ENCODE data around the gene MFF.
"Not testable (repeated sequence)": the region's sequence is repeated elsewhere in the genome, so short reads cannot be mapped to it uniquely, and the experiment has no call there.

Gene MFF

GRCh38 chr2:227376656-227377396, 51.8 kb downstream of the MFF start:
- no peak for TF ChIP-seq CTCF (conservative IDR thresholded peaks at IDR 0.05; ENCODE audit: low read depth, low read length)
- peak; percentile 38 for DNase-seq (ENCODE audit: low read depth)
- no peak overlapping the region for H3K4me3 ChIP-seq (ENCODE audit: low read length)

GRCh38 chr2:227377467-227378351, 52.7 kb downstream of the MFF start:
- H3K4me3 ChIP-seq (ENCODE audit: low read length) = no peak overlapping the region
- TF ChIP-seq CTCF (conservative IDR thresholded peaks at IDR 0.05; ENCODE audit: low read depth, low read length) = peak; percentile 19
- DNase-seq (ENCODE audit: low read depth) = no peak

GRCh38 chr2:227378371-227378782, 53.3 kb downstream of the MFF start:
- DNase-seq (ENCODE audit: low read depth) = no peak
- no peak for TF ChIP-seq CTCF (conservative IDR thresholded peaks at IDR 0.05; ENCODE audit: low read depth, low read length)
- no peak overlapping the region for H3K4me3 ChIP-seq (ENCODE audit: low read length)

GRCh38 chr2:227379095-227379494, 54.0 kb downstream of the MFF start, which contains the start of gene TM4SF20:
Gene TM4SF20 (minus strand): TSS chr2:227379306. CDS start chr2:227379268, 38 bp downstream.
- DNase-seq (ENCODE audit: low read depth) = no peak
- TF ChIP-seq CTCF (conservative IDR thresholded peaks at IDR 0.05; ENCODE audit: low read depth, low read length) = no peak

GRCh38 chr2:227382241-227382835, 57.3 kb downstream of the MFF start:
- not testable (repeated sequence) for H3K4me3 ChIP-seq (ENCODE audit: low read length); DNase-seq (ENCODE audit: low read depth)

More at GRCh38 chr2:227379095-227379494, 54.0 kb downstream of the MFF start, which contains the start of gene TM4SF20:
- no peak within 1 kb of the TSS for H3K4me3 ChIP-seq (ENCODE audit: low read length)

- TF ChIP-seq CTCF (conservative IDR thresholded peaks at IDR 0.05; ENCODE audit: low read depth, low read length) = no peak
- DNase-seq (ENCODE audit: low read depth) = no peak
- no peak overlapping the region for H3K4me3 ChIP-seq (ENCODE audit: low read length)
Measured at GRCh38 chr2:227383686-227384085, 58.6 kb downstream of the MFF start.

GRCh38 chr2:227386630-227387029, 61.6 kb downstream of the MFF start:
- no peak overlapping the region for H3K4me3 ChIP-seq (ENCODE audit: low read length)
- no peak for TF ChIP-seq CTCF (conservative IDR thresholded peaks at IDR 0.05; ENCODE audit: low read depth, low read length)
- DNase-seq (ENCODE audit: low read depth) = no peak

GRCh38 chr2:227387583-227387982, 62.5 kb downstream of the MFF start, which contains the start of gene SCYGR1:
Gene SCYGR1 (minus strand): TSS chr2:227387949. CDS start chr2:227387949, 0 bp downstream.
- not testable (repeated sequence) for DNase-seq (ENCODE audit: low read depth)

More at GRCh38 chr2:227387583-227387982, 62.5 kb downstream of the MFF start, which contains the start of gene SCYGR1:
- not testable (repeated sequence) for H3K4me3 ChIP-seq (ENCODE audit: low read length)

All from retinal pigment epithelial cell (primary cell).